Lower leg skin (tissue), 4 donors: ENCODE measurements around the gene KRT78. TPM values are rescaled to one million over a fixed set of nuclear protein-coding genes. Genes with fewer than 3 reads are reported as not detected.
A peak's percentile ranks its signal among the peaks of the same experiment; 100 is the strongest.

Source experiments
- DNase-seq, 2 donors: peaks; one replicate each; pipeline ENCODE4 v3.0.0-alpha.2; 2019; ENCODE audit warnings: low spot score in 2 of 2
- H3K4me3 ChIP-seq: fragments of 200-600 bp; sonication (generic); 2 replicates; pipeline ENCODE4 v1.5.1; 2017; ENCODE audit warnings: mild to moderate bottlenecking, low read depth; ENCODE audit not compliant: poor library complexity, severe bottlenecking
- POLR2A ChIP-seq, 2 donors: fragments of 450-650 bp; IDR thresholded peaks; one replicate each; pipeline ENCODE4 v1.6.1; 2016 to 2017; ENCODE audit warnings: antibody characterized with exemption in 2 of 2, mild to moderate bottlenecking in 1 of 2, moderate library complexity in 1 of 2
- WGBS, 2 donors: methylation state at CpG; one replicate each; pipeline ENCODE4 v1.1.5; 2018; 5-methylcytosine and 5-hydroxymethylcytosine counted together
- intact Hi-C: fragments of 100-400 bp; cut with DNase I; formaldehyde crosslinking; loops from one replicate; pipeline ENCODE4 v1.15.0; 2023; ENCODE audit warnings: low total_unique reads
- total RNA-seq, 4 donors: library from RNA; depleted of rRNA; stranded (reverse); fragments of >200 nt; gene quantifications; one replicate each; pipeline ENCODE4 v1.1.0, GENCODE V29; 2016
- TF ChIP-seq, protein P1 (sequence below), 3 donors: fragments of 450-650 bp; IDR thresholded peaks; one replicate each; pipeline ENCODE4 v1.5.1; 2016; ENCODE audit warnings: antibody characterized with exemption in 3 of 3, mild to moderate bottlenecking in 3 of 3, moderate library complexity in 2 of 3

The KRT78 gene
- total RNA-seq, 4 donors from 2014 or later: 114 to 250 (median 183) TPM

DNA sequence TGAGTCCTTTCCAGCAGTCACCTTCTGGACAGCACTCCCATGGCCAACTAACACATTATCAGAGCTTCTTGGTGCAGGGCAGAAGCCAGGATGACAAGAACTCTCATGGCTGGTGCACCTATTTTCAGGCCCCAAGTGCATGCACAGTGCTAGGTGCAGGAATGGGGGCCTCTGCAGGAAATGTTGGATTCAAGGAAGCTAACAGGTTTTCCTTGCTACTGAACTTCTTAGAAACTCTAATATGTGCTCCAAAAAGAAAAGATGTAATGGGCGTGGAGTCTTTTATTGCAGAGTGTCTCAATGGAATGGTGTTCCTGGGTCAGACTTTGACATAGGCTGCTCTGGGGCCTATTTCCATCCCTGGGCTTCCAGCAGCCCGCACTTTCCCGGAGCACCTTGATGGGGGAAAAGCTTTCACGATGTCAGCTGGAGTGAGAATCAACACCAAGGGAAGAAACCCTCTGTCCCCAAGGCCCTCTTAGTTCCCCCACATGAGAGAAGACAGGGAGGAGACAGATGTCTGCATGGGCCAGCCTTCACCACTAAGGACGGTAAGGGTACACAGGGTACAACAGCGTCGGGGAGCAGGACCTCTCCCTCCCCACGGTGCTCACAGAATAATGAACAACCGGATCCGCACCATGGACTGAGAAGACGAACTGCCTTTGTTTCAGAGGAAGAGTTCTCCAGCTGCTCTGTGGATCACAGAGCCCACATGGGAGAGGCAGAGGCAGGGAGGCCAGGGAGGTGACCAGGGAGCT lies 59.7 kb downstream of the KRT78 start:
- TF ChIP-seq, protein P1, sequence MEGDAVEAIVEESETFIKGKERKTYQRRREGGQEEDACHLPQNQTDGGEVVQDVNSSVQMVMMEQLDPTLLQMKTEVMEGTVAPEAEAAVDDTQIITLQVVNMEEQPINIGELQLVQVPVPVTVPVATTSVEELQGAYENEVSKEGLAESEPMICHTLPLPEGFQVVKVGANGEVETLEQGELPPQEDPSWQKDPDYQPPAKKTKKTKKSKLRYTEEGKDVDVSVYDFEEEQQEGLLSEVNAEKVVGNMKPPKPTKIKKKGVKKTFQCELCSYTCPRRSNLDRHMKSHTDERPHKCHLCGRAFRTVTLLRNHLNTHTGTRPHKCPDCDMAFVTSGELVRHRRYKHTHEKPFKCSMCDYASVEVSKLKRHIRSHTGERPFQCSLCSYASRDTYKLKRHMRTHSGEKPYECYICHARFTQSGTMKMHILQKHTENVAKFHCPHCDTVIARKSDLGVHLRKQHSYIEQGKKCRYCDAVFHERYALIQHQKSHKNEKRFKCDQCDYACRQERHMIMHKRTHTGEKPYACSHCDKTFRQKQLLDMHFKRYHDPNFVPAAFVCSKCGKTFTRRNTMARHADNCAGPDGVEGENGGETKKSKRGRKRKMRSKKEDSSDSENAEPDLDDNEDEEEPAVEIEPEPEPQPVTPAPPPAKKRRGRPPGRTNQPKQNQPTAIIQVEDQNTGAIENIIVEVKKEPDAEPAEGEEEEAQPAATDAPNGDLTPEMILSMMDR (IDR thresholded peaks at IDR 0.05): no peak
- TF ChIP-seq POLR2A (IDR thresholded peaks at IDR 0.05): no peak
- intact Hi-C loops: no loop called here
- WGBS, 2 donors: 95% methylated on average over 11 of the region's 11 CpGs
- no peak for DNase-seq
- no peak overlapping the region for H3K4me3 ChIP-seq

DNA sequence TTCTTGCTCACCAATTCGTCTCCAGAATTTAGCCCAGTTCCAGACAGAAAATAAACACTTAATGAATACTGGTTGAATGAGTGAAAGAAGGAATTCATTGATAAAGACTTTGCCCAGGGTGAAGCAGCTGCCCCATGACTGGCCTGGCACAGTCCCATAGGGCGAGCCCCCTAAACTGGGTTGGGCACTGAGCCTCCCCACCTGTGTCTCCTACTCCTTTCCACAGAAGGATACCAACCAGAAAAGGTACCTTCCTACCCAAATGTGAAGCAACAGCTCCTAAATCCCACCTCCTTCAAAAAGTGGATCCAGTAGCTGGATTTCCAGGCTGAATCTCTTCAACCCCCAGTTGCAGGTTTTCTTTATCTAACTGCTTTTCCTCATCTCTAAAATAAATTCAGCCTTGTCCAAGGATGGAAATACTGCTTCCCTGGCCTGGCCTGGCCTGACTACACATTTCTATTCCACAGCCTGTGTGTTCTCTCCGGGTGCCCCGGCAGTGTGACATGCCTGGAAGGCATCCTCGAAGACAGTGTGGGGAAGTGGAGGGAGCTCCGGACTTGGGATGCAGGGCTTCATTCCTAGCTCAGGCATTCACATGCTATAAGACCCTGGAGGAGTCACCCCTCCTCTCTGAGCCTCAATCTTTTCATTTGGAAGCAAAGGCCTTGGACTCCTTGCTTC lies 60.5 kb downstream of the KRT78 start:
- peak in 1 of 2 donors; percentile 60 for DNase-seq

More for the DNA sequence above, 60.5 kb downstream of the KRT78 start:
- no peak overlapping the region for H3K4me3 ChIP-seq
- 77 to 88% methylated on average over 6 of the region's 6 CpGs for WGBS, 2 donors
- intact Hi-C loops: no loop called here
- TF ChIP-seq, protein P1 (IDR thresholded peaks at IDR 0.05): no peak
- no peak for TF ChIP-seq POLR2A (IDR thresholded peaks at IDR 0.05)

Other genes starting within 250 kb of the KRT78 start
- 10 to 100 TPM in 2 of 4 donors, 1 to 10 TPM in 1, under 1 TPM in 1; 0.42 to 14.0 (median 7.1) TPM for gene KRT72, start 247.5 kb downstream of the KRT78 start, total RNA-seq
- 10 to 100 TPM in 1 of 4 donors, 1 to 10 TPM in 3; 3.0 to 15.3 (median 6.0) TPM for gene KRT73, start 230.4 kb downstream of the KRT78 start, total RNA-seq
- 1,000 to 10,000 TPM; 1,166 to 2,212 (median 1,643) TPM for gene KRT2, start 196.8 kb downstream of the KRT78 start, total RNA-seq
- gene KRT1, start 168.6 kb downstream of the KRT78 start, total RNA-seq: 1,000 to 10,000 TPM; 5,671 to 8,911 (median 6,268) TPM
- gene KRT77, start 145.5 kb downstream of the KRT78 start, total RNA-seq: 100 to 1,000 TPM; 122 to 659 (median 243) TPM
- gene KRT76, start 71.6 kb downstream of the KRT78 start, total RNA-seq: not detected
- gene KRT3, start 52.9 kb downstream of the KRT78 start, total RNA-seq: not detected
- gene KRT4, start 34.9 kb downstream of the KRT78 start, total RNA-seq: 1 to 10 TPM in 1 of 4 donors, under 1 TPM in 2, not detected in 1; 0.51 to 1.1 (median 0.83) TPM
- 100 to 1,000 TPM in 2 of 4 donors, 10 to 100 TPM in 1, 1 to 10 TPM in 1; 8.5 to 259 (median 78.2) TPM for gene KRT79, start 14.7 kb downstream of the KRT78 start, total RNA-seq
- gene KRT8, start 56.1 kb upstream of the KRT78 start, total RNA-seq: 10 to 100 TPM; 18.1 to 96.0 (median 58.2) TPM
- 10 to 100 TPM; 23.3 to 97.2 (median 70.9) TPM for gene KRT18, start 100.1 kb upstream of the KRT78 start, total RNA-seq
- 100 to 1,000 TPM; 499 to 623 (median 546) TPM for gene EIF4B, start 157.5 kb upstream of the KRT78 start, total RNA-seq
- 10 to 100 TPM; 21.8 to 87.1 (median 65.9) TPM for gene TNS2, start 201.1 kb upstream of the KRT78 start, total RNA-seq
- 10 to 100 TPM; 21.0 to 39.5 (median 28.4) TPM for gene SPRYD3, start 230.4 kb upstream of the KRT78 start, total RNA-seq
- 100 to 1,000 TPM in 1 of 4 donors, 10 to 100 TPM in 3; 22.0 to 508 (median 68.9) TPM for gene IGFBP6, start 248.7 kb upstream of the KRT78 start, total RNA-seq